Measurements from ENCODE around the gene TNFRSF1B.

TNFRSF1B gene

DNA sequence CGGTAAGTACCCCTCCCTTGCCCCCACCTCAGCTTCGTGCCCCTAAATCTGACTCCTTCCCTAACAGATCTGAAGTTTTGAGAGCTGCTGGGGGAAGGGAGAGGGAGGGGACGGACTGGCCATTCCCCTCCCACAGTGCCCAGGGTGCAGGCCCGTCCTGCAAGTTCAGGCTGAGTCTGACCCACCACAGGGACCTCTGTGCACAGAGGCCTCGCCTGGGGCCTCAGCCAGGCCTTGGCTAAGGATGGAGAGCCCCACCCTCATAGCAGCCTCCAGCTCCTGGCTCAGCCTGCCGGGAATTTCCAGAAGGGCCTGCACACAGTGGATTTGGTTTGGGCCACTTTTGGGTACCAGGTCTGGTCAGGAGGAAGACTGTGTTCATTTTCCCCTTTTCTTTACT, 31.2 kb upstream of the TNFRSF1B start:
- TF ChIP-seq, protein P1, sequence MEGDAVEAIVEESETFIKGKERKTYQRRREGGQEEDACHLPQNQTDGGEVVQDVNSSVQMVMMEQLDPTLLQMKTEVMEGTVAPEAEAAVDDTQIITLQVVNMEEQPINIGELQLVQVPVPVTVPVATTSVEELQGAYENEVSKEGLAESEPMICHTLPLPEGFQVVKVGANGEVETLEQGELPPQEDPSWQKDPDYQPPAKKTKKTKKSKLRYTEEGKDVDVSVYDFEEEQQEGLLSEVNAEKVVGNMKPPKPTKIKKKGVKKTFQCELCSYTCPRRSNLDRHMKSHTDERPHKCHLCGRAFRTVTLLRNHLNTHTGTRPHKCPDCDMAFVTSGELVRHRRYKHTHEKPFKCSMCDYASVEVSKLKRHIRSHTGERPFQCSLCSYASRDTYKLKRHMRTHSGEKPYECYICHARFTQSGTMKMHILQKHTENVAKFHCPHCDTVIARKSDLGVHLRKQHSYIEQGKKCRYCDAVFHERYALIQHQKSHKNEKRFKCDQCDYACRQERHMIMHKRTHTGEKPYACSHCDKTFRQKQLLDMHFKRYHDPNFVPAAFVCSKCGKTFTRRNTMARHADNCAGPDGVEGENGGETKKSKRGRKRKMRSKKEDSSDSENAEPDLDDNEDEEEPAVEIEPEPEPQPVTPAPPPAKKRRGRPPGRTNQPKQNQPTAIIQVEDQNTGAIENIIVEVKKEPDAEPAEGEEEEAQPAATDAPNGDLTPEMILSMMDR (IDR thresholded peaks at IDR 0.05; ENCODE audit: control insufficient read depth, extremely low read depth, insufficient read depth), result no peak
- H3K4me3 ChIP-seq (ENCODE audit: low read depth, low read length), result no peak overlapping the region
- no peak for DNase-seq (ENCODE audit: low read depth)

DNA sequence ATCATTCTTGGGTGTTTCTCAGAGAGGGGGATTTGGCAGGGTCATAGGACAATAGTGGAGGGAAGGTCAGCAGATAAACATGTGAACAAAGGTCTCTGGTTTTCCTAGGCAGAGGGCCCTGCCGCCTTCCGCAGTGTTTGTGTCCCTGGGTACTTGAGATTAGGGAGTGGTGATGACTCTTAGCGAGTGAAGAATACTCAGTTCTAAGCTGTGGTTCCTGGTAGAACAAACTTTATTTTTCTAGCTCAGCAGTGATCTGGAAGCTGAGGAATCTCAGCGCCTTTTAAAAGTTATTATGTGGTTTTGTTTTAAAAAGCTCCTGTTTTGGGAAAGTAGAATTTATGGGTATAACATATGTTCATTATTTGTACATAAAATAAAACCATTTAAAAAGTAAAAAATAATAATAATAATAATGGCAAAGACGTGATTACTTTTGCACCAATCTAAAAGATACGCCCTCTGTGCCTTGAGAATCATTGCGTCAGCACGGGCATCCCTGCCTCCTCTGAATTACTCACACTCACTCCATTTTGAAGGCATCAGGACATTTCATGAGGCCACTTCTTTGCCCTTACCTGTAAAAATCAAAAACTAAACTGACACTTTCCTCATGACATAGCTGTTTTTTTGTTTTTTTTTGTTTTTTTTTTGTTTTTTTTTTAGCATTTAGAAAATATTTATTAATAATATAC, 29.7 kb upstream of the TNFRSF1B start:
- H3K4me3 ChIP-seq (ENCODE audit: low read depth, low read length), result no peak overlapping the region
- DNase-seq (ENCODE audit: low read depth), result no peak
- TF ChIP-seq, protein P1 (IDR thresholded peaks at IDR 0.05; ENCODE audit: control insufficient read depth, extremely low read depth, insufficient read depth), result no peak

DNA sequence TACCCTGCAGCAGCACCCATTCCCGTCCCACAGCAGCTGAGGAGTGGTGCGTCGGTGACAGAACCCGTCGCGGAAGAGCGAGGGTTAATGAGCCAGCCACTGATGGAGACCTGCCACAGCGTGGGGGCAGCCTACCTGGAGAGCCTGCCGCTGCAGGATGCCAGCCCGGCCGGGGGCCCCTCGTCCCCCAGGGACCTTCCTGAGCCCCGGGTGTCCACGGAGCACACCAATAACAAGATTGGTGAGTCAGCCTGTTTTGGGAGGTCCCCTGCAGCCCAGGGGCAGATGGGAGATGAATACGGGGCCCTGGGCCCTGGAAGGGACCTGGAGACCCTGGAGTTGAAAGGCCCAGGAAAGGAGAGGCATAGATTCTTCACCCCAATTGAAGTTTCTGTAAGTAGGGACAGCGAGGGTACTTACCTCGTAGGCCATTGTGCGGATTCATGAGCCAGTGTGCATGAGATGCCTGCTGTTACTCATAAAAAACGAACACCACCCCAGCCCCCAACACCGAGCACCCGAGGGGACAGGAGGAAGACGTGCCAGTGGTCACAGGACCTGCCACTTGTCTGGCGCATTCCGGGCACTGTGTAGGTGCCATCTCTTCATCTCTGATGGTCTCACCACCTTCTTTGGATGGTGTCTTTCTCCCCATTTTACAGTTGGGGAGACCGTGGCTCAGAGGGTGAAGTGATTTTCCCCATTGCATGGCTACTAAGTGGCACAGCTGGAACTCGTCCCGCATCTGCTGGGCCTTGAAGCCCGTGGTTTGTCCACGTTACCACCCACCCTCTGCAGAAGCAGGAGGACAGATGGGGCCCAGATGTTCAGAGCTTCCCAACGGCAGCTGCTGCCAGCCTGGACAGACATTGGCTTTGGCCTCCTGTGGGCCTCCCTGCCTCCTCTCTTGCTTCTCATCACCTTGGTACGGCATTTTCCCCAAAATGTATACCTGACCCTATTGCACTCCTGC, 28.3 kb upstream of the TNFRSF1B start:
- no peak overlapping the region for H3K4me3 ChIP-seq (ENCODE audit: low read depth, low read length)
- TF ChIP-seq, protein P1 (IDR thresholded peaks at IDR 0.05; ENCODE audit: control insufficient read depth, extremely low read depth, insufficient read depth), result no peak
- DNase-seq (ENCODE audit: low read depth), result no peak

DNA sequence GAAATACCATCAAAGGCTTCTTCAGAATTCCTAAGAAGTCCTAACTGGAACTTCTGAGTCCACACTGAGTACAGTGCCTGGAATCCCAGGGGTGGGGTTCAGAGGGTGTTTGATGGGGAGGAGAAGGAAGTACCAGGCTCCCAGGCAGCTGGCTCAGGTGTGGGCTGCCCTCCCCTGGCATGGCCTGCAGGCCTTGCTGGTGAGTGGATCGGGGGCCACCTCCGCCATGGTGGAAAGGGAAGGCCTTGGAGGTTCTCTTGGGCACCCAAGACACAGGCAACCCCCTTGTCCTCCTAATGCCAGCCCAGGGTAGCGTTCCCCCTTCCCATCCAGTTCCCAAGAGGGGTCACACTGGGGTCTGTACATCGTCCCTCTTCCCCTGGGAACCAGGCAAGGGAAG, 26.8 kb upstream of the TNFRSF1B start:
- DNase-seq (ENCODE audit: low read depth), result no peak
- TF ChIP-seq, protein P1 (IDR thresholded peaks at IDR 0.05; ENCODE audit: control insufficient read depth, extremely low read depth, insufficient read depth), result no peak

DNA sequence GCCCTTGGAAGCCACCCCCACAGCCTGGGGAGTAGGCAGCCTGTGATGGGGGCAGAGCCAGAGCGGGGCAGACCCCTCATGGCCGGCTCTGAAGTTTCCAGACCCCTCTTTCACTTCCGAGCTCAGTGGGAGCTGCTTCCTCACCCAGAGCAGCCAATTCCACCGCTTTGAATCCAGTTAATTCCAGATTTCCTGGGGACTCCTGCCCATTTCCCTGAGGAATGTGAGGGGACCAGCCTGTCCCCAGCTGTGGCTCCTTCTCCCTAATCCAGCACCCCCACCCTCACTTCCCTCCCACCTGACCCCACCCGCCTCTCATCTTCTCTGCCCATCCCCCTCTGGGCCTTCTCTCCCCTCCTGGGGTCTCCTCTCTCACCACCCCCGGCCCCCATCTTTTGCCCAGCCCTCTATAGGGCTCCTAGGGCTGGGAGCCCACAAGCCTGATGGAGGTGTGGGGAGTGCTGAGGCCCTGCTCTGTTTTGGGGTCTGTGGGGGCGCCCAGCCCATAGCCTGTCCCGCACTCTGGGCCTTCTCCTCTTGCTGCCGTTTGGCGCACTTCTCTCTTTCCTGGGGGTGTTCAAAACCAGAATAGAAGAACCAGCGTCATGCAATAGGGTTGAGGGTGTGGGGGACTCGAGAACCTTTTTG, 26.2 kb upstream of the TNFRSF1B start:
- no peak overlapping the region for H3K4me3 ChIP-seq (ENCODE audit: low read depth, low read length)
- TF ChIP-seq, protein P1 (IDR thresholded peaks at IDR 0.05; ENCODE audit: control insufficient read depth, extremely low read depth, insufficient read depth), result no peak
- DNase-seq (ENCODE audit: low read depth), result no peak

More for the DNA sequence above, 26.8 kb upstream of the TNFRSF1B start:
- H3K4me3 ChIP-seq (ENCODE audit: low read depth, low read length), result no peak overlapping the region

DNA sequence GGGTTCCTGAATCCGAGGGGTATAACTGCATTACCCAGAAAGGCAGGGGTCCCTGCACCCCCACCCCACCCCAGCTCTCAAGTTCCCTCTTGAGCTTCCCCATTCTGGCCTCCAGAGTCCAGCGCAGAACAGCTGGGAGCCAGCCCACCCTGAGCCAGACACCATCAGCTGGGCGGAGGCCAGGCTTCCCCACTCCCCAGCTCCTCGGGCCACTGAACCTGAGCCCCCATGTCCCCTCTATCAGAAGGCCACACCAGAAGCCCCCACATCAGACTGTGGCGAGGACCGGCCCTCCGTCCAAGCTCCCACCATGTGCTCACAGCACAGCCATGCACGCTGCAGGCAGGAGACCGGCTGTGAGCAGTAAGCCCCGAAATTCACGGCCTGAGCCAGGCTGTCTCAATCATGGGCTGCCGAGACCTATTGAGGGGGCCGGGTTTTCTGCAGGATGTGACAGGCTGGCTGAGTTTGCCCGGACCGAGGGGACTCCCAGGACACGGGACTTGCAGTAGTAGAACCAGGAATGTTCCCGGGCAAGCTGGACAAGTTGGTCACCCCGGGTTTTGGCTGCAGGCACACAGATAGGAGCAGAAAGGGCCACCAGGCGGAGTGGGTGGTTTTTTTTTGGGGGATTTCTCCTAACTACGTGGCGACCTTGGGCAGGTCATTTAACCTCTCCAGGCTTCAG, 25.5 kb upstream of the TNFRSF1B start:
- H3K4me3 ChIP-seq (ENCODE audit: low read depth, low read length), result no peak overlapping the region
- TF ChIP-seq, protein P1 (IDR thresholded peaks at IDR 0.05; ENCODE audit: control insufficient read depth, extremely low read depth, insufficient read depth), result no peak
- no peak for DNase-seq (ENCODE audit: low read depth)

Measured in LNCaP clone FGC (cell line).